Measurements from ENCODE around the gene ZBTB44.

- TF ChIP-seq CTCF (conservative IDR thresholded peaks at IDR 0.05 in 1 of 2, IDR thresholded peaks at IDR 0.05 in 1 of 2; ENCODE audit: low read depth in 1 of 2, low read length in 2 of 2) = no peak
- TF ChIP-seq EZH2 (IDR thresholded peaks at IDR 0.05; ENCODE audit: low read length, missing control alignments) = no peak
Measured at GRCh38 chr11:130278151-130278550, 36.6 kb downstream of the ZBTB44 start.

All from fibroblast of lung (primary cell).